Upper lobe of right lung (tissue), 1 donor: ENCODE data around the gene LRP1B. TPM values are rescaled to one million over a fixed set of nuclear protein-coding genes. Genes with fewer than 3 reads are reported as not detected.

Source experiments
- ATAC-seq: fragments of 200-7000 bp; cut with Tn5 transposase; one replicate; pipeline ENCODE4 v1.9.1; 2020; ENCODE audit warnings: mild to moderate bottlenecking, moderate library complexity
- DNase-seq: peaks from one replicate; pipeline ENCODE4 v3.0.0-alpha.2; 2020
- H3K27ac ChIP-seq: fragments of 200-600 bp; one replicate; pipeline ENCODE4 v1.8.0; 2022
- H3K27me3 ChIP-seq: fragments of 200-600 bp; one replicate; pipeline ENCODE4 v1.8.0; 2022; ENCODE audit warnings: mild to moderate bottlenecking
- H3K36me3 ChIP-seq: fragments of 200-600 bp; one replicate; pipeline ENCODE4 v1.8.0; 2022
- H3K4me1 ChIP-seq: fragments of 200-600 bp; one replicate; pipeline ENCODE4 v1.8.0; 2022
- H3K4me3 ChIP-seq: fragments of 200-600 bp; one replicate; pipeline ENCODE4 v1.8.0; 2022; ENCODE audit warnings: mild to moderate bottlenecking
- H3K9me3 ChIP-seq: fragments of 200-600 bp; one replicate; pipeline ENCODE4 v1.8.0; 2022
- CTCF ChIP-seq: fragments of 200-600 bp; IDR thresholded peaks from one replicate; pipeline ENCODE4 v1.8.0; 2022; ENCODE audit warnings: antibody characterized with exemption
- intact Hi-C: fragments of 100-400 bp; cut with DNase I; formaldehyde crosslinking; loops from one replicate; pipeline ENCODE4 v1.11.0; 2022
- total RNA-seq: library from RNA; stranded (reverse); fragmentation: NEBNext Ultra II Directional; extraction: Animal tissue kit (Norgen Biotek cat#: 25700); gene quantifications from one replicate; pipeline ENCODE4 v1.2.1, GENCODE V29; 2021
- donor health status: DM: no; HTN: yes; CAD: no; lungs with severe emphysema.

The LRP1B gene
- total RNA-seq, 1 donor from 2014 or later = 0.12 TPM

- intact Hi-C loops = no loop called here
- H3K9me3 ChIP-seq = no peaks in the 10 kb centered on the region
- no peaks in the 10 kb centered on the region for H3K36me3 ChIP-seq
- DNase-seq = no peak
- ATAC-seq = no peak
- H3K27ac ChIP-seq = no peak overlapping the region
- H3K27me3 ChIP-seq = no peaks in the 10 kb centered on the region
- H3K4me1 ChIP-seq = no peaks in the 10 kb centered on the region
- no peak overlapping the region for H3K4me3 ChIP-seq
- no peak for TF ChIP-seq CTCF
These were observed 1268.6 kb downstream of the LRP1B start for GRCh38 chr2:140862181-140862580.

- DNase-seq (no peak), ATAC-seq (no peak)
- Histone ChIP-seq H3K4me1 (no peaks in the 10 kb centered on the region), H3K36me3 (no peaks in the 10 kb centered on the region), H3K9me3 (no peaks in the 10 kb centered on the region), H3K27ac (no peak overlapping the region), H3K4me3 (no peak overlapping the region), H3K27me3 (no peaks in the 10 kb centered on the region)
- no peak for TF ChIP-seq CTCF
- intact Hi-C loops = no loop called here
These were observed 1269.2 kb downstream of the LRP1B start for GRCh38 chr2:140861666-140862065.

- Histone ChIP-seq H3K36me3 (no peaks in the 10 kb centered on the region), H3K4me1 (no peaks in the 10 kb centered on the region), H3K9me3 (no peaks in the 10 kb centered on the region), H3K27ac (no peak overlapping the region), H3K27me3 (no peaks in the 10 kb centered on the region), H3K4me3 (no peak overlapping the region)
- DNase-seq (no peak), ATAC-seq (no peak)
- TF ChIP-seq CTCF = no peak
- intact Hi-C loops = no loop called here
These were observed 1275.3 kb downstream of the LRP1B start for GRCh38 chr2:140855471-140855870.

GRCh38 chr2:140851258-140851981 lies 1279.4 kb downstream of the LRP1B start:
- Histone ChIP-seq H3K27me3 (no peaks in the 10 kb centered on the region), H3K4me3 (no peak overlapping the region), H3K36me3 (no peaks in the 10 kb centered on the region), H3K27ac (no peak overlapping the region), H3K9me3 (no peaks in the 10 kb centered on the region), H3K4me1 (no peaks in the 10 kb centered on the region)
- DNase-seq (no peak), ATAC-seq (no peak)
- intact Hi-C loops = no loop called here
- TF ChIP-seq CTCF = no peak

- no peak for TF ChIP-seq CTCF
- H3K27ac ChIP-seq = no peak overlapping the region
- DNase-seq (no peak), ATAC-seq (no peak)
- H3K9me3 ChIP-seq = no peaks in the 10 kb centered on the region
- no peaks in the 10 kb centered on the region for H3K4me1 ChIP-seq
- no peaks in the 10 kb centered on the region for H3K36me3 ChIP-seq
- no peaks in the 10 kb centered on the region for H3K27me3 ChIP-seq
- intact Hi-C loops = no loop called here
- H3K4me3 ChIP-seq = no peak overlapping the region
These were observed 1287.6 kb downstream of the LRP1B start for GRCh38 chr2:140843186-140843585.

GRCh38 chr2:140842110-140842509 lies 1288.7 kb downstream of the LRP1B start:
- no peak for ATAC-seq
- Histone ChIP-seq H3K27me3 (no peaks in the 10 kb centered on the region), H3K27ac (no peak overlapping the region), H3K4me1 (no peaks in the 10 kb centered on the region), H3K9me3 (no peaks in the 10 kb centered on the region), H3K4me3 (no peak overlapping the region), H3K36me3 (no peaks in the 10 kb centered on the region)
- no peak for TF ChIP-seq CTCF
- intact Hi-C loops = no loop called here
- DNase-seq = no peak
